Adrenal gland (tissue), 19 donors: ENCODE measurements around the gene GSTT2B. TPM values are rescaled to one million over a fixed set of nuclear protein-coding genes. Genes with fewer than 3 reads are reported as not detected.
"Not testable (repeated sequence)": the region's sequence is repeated elsewhere in the genome, so short reads cannot be mapped to it uniquely, and the experiment has no call there.

Experiments used
- DNase-seq, 7 donors: peaks; one replicate each; pipeline ENCODE4 v3.0.0-alpha.2; 2019 to 2020
- H3K27ac ChIP-seq, 5 donors: fragments of 200-600 bp; sonication (generic) in 4 of 5; 1 replicate in 3 of 5; 2 replicates in 2 of 5; pipeline versions ENCODE4 v1.5.1 to v1.8.0; 2016 to 2020; ENCODE audit warnings: mild to moderate bottlenecking in 1 of 5
- H3K27me3 ChIP-seq: fragments of 200-600 bp; 2 replicates; pipeline ENCODE4 v1.8.0; 2021
- H3K36me3 ChIP-seq, 2 donors: fragments of 200-600 bp; replicated peaks in 1 of 2; 1 replicate in 1 of 2; 2 replicates in 1 of 2; pipeline versions ENCODE4 v1.5.1 to v1.8.0; 2018 to 2022
- H3K4me1 ChIP-seq, 2 donors: fragments of 200-600 bp; replicated peaks in 1 of 2; 1 replicate in 1 of 2; 2 replicates in 1 of 2; pipeline versions ENCODE4 v1.5.1 to v1.8.0; 2018 to 2021
- H3K4me3 ChIP-seq, 4 donors: fragments of 200-600 bp; sonication (generic) in 3 of 4; one replicate each; pipeline ENCODE4 v1.5.1; 2016 to 2018
- H3K9me3 ChIP-seq, 3 donors: fragments of 200-600 bp; sonication (generic) in 1 of 3; replicated peaks in 1 of 3; 1 replicate in 2 of 3; 2 replicates in 1 of 3; pipeline versions ENCODE4 v1.5.1 to v1.8.0; 2016 to 2021
- CTCF ChIP-seq, 6 experiments: fragments of 450-650 bp in 4 of 6; fragments of 200-600 bp in 2 of 6; sonication (generic) in 1 of 6; IDR thresholded peaks; 1 replicate in 5 of 6; 2 replicates in 1 of 6; pipeline versions ENCODE4 v1.5.1 to v1.8.0; 2016 to 2021; ENCODE audit warnings: antibody characterized with exemption in 6 of 6, mild to moderate bottlenecking in 2 of 6, moderate library complexity in 1 of 6
- POLR2A ChIP-seq, 2 donors: fragments of 450-650 bp; IDR thresholded peaks; one replicate each; pipeline ENCODE4 v1.6.1; 2017; ENCODE audit warnings: antibody characterized with exemption in 2 of 2, mild to moderate bottlenecking in 2 of 2, moderate library complexity in 1 of 2
- WGBS, 4 donors: extraction: QIAGEN DNeasy Blood & Tissue Kit in 2 of 4; methylation state at CpG; one replicate each; pipeline versions ENCODE4 v1.1.5 to v1.1.7; 2013 to 2017; 5-methylcytosine and 5-hydroxymethylcytosine counted together
- intact Hi-C, 2 donors: fragments of 100-400 bp; cut with DNase I; formaldehyde crosslinking; loops; one replicate each; pipeline versions ENCODE4 v1.14.1 to v1.15.0; 2022 to 2023
- long read RNA-seq, 10 donors: library from polyadenylated mRNA in 3 of 10; unstranded in 2 of 10; stranded (forward) in 1 of 10; transcript quantifications; one replicate each; pipeline ENCODE4 v2.0.0 and lab custom pipeline, GENCODE V29; 2021 to 2026
- polyA plus RNA-seq, 3 donors: library from polyadenylated mRNA; stranded (reverse); fragments of 200-250 nt in 2 of 3; fragments of 350-450 nt in 1 of 3; fragmentation: Illumina TruSeq in 1 of 3; extraction: RNeasy Lipid Tissue Mini Kit (QIAGEN cat#74804) in 1 of 3; gene quantifications; one replicate each; pipeline ENCODE4 v1.2.3, GENCODE V29; 2013 to 2014
- total RNA-seq, 9 donors: library from RNA; depleted of rRNA in 4 of 9; stranded (reverse); fragments of >200 nt in 4 of 9; fragments of 120-200 nt in 1 of 9; fragmentation: NEBNext Ultra II Directional in 1 of 9; extraction: Animal tissue kit (Norgen Biotek cat#: 25700) in 1 of 9; gene quantifications; one replicate each; pipeline versions ENCODE4 v1.1.0 to v1.2.4, GENCODE V29; 2013 to 2023
- donor health status: healthy with polysubstance abuse.
- donor health status: Bipolar disorder and iron deficiency.
- donor health status: DM: yes; HTN: yes; CAD: no.
- donor health status: DM: no; HTN: no; CAD: no.
- donor health status: DM: no; HTN: no; CAD: no.
- donor health status: DM: yes; HTN: yes; CAD: no.

Gene GSTT2B
- 100 to 1,000 TPM in 1 of 9 donors, 10 to 100 TPM in 6, 1 to 10 TPM in 2; 3.6 to 102 (median 46.8) TPM for total RNA-seq
- 100 to 1,000 TPM in 1 of 3 donors, 10 to 100 TPM in 2; 17.1 to 169 (median 51.2) TPM for polyA plus RNA-seq
- long read RNA-seq, donor 1, transcript GSTT2B-201 (5 exons, 1,099 nt): major isoform, 14 of 15 reads
- long read RNA-seq, donor 1, partial matches to known transcripts: 0 of 15 reads
- long read RNA-seq, donor 1, other reads (novel, unspliced or antisense): 0 of 15 reads
- long read RNA-seq, donor 2, transcript GSTT2B-202 (5 exons, 819 nt): minor isoform, 7 of 47 reads
- long read RNA-seq, donor 2, transcript GSTT2B-201 (5 exons, 1,099 nt): major isoform, 29 of 47 reads
- long read RNA-seq, donor 2, partial matches to known transcripts: 11 of 47 reads
- long read RNA-seq, donor 2, other reads (novel, unspliced or antisense): 0 of 47 reads
- long read RNA-seq, donor 3, transcript GSTT2B-201 (5 exons, 1,099 nt): major isoform, 55 of 61 reads
- long read RNA-seq, donor 3, transcript GSTT2B-202 (5 exons, 819 nt): minor isoform, 6 of 61 reads
- long read RNA-seq, donor 3, partial matches to known transcripts: 0 of 61 reads
- long read RNA-seq, donor 3, other reads (novel, unspliced or antisense): 0 of 61 reads
- long read RNA-seq, donor 4, transcript GSTT2B-202 (5 exons, 819 nt): minor isoform, 5 of 66 reads
- long read RNA-seq, donor 4, transcript GSTT2B-201 (5 exons, 1,099 nt): major isoform, 52 of 66 reads
- long read RNA-seq, donor 4, partial matches to known transcripts: 7 of 66 reads
- long read RNA-seq, donor 4, other reads (novel, unspliced or antisense): 2 of 66 reads
- long read RNA-seq, donor 5, transcript GSTT2B-201 (5 exons, 1,099 nt): major isoform, 80 of 127 reads
- long read RNA-seq, donor 5, transcript GSTT2B-202 (5 exons, 819 nt): minor isoform, 9 of 127 reads
- long read RNA-seq, donor 5, partial matches to known transcripts: 20 of 127 reads
- long read RNA-seq, donor 5, other reads (novel, unspliced or antisense): 18 of 127 reads
- long read RNA-seq, donor 6, partial matches to known transcripts: 1 of 3 reads
- long read RNA-seq, donor 6, other reads (novel, unspliced or antisense): 1 of 3 reads
- long read RNA-seq, donor 7, transcript GSTT2B-202 (5 exons, 819 nt): minor isoform, 23 of 147 reads
- long read RNA-seq, donor 7, transcript GSTT2B-201 (5 exons, 1,099 nt): major isoform, 95 of 147 reads
- long read RNA-seq, donor 7, partial matches to known transcripts: 16 of 147 reads
- long read RNA-seq, donor 7, other reads (novel, unspliced or antisense): 13 of 147 reads
- long read RNA-seq, donor 8, transcript GSTT2B-201 (5 exons, 1,099 nt): major isoform, 94 of 148 reads
- long read RNA-seq, donor 8, transcript GSTT2B-202 (5 exons, 819 nt): minor isoform, 15 of 148 reads
- long read RNA-seq, donor 8, partial matches to known transcripts: 12 of 148 reads
- long read RNA-seq, donor 8, other reads (novel, unspliced or antisense): 27 of 148 reads
- long read RNA-seq, donor 9, transcript GSTT2B-202 (5 exons, 819 nt): minor isoform, 11 of 87 reads
- long read RNA-seq, donor 9, transcript GSTT2B-201 (5 exons, 1,099 nt): major isoform, 65 of 87 reads
- long read RNA-seq, donor 9, partial matches to known transcripts: 6 of 87 reads
- long read RNA-seq, donor 9, other reads (novel, unspliced or antisense): 5 of 87 reads
- long read RNA-seq, donor 10, transcript GSTT2B-201 (5 exons, 1,099 nt): major isoform, 23 of 52 reads
- long read RNA-seq, donor 10, partial matches to known transcripts: 6 of 52 reads
- long read RNA-seq, donor 10, other reads (novel, unspliced or antisense): 19 of 52 reads

- H3K36me3 ChIP-seq, H3K4me1 ChIP-seq, H3K4me3 ChIP-seq, DNase-seq, H3K9me3 ChIP-seq, intact Hi-C loops, H3K27me3 ChIP-seq, H3K27ac ChIP-seq: not testable (repeated sequence)
- no CpG with 5 or more reads among the region's 43 CpGs for WGBS, 4 donors
Observed at GRCh38 chr22:23961084-23961771, at the start of gene GSTT2B. Gene GSTT2B (minus strand): TSS chr22:23961195. CDS start chr22:23961131, 64 bp downstream.

- intact Hi-C loops: no loop called here
- H3K27me3 ChIP-seq: no peaks in the 10 kb centered on the region
- H3K9me3 ChIP-seq: no peaks in the 10 kb centered on the region
- WGBS, 4 donors: 80 to 91% (median 85%) methylated on average over 2 of the region's 2 CpGs
- H3K27ac ChIP-seq: no peak overlapping the region
- H3K36me3 ChIP-seq: no peaks in the 10 kb centered on the region
- peaks cover 18 to 25% of the 10 kb centered on the region in 2 donors for H3K4me1 ChIP-seq
- TF ChIP-seq POLR2A (IDR thresholded peaks at IDR 0.05): no peak
- no peak for TF ChIP-seq CTCF (IDR thresholded peaks at IDR 0.05)
- H3K4me3 ChIP-seq: no peak overlapping the region
- no peak for DNase-seq
Observed at GRCh38 chr22:24010018-24010391, 49.0 kb upstream of the GSTT2B start.

GRCh38 chr22:24009227-24010017 is 48.4 kb upstream of the GSTT2B start:
- TF ChIP-seq POLR2A (IDR thresholded peaks at IDR 0.05) (no peak), CTCF (IDR thresholded peaks at IDR 0.05) (no peak)
- DNase-seq: no peak
- H3K27me3 ChIP-seq: no peaks in the 10 kb centered on the region
- WGBS, 4 donors: 82 to 93% (median 89%) methylated on average over 7 of the region's 7 CpGs
- H3K4me1 ChIP-seq: peaks cover 18 to 25% of the 10 kb centered on the region in 2 donors
- intact Hi-C loops: no loop called here
- H3K27ac ChIP-seq: no peak overlapping the region
- no peak overlapping the region for H3K4me3 ChIP-seq
- no peaks in the 10 kb centered on the region for H3K9me3 ChIP-seq
- H3K36me3 ChIP-seq: no peaks in the 10 kb centered on the region
